ENCODE data around the gene GPR176. TPM values are rescaled to one million over a fixed set of nuclear protein-coding genes. Genes with fewer than 3 reads are reported as not detected.

Gene GPR176, protein sequence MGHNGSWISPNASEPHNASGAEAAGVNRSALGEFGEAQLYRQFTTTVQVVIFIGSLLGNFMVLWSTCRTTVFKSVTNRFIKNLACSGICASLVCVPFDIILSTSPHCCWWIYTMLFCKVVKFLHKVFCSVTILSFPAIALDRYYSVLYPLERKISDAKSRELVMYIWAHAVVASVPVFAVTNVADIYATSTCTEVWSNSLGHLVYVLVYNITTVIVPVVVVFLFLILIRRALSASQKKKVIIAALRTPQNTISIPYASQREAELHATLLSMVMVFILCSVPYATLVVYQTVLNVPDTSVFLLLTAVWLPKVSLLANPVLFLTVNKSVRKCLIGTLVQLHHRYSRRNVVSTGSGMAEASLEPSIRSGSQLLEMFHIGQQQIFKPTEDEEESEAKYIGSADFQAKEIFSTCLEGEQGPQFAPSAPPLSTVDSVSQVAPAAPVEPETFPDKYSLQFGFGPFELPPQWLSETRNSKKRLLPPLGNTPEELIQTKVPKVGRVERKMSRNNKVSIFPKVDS
- total RNA-seq: under 1 TPM; 0.07 to 0.14 TPM

DNA sequence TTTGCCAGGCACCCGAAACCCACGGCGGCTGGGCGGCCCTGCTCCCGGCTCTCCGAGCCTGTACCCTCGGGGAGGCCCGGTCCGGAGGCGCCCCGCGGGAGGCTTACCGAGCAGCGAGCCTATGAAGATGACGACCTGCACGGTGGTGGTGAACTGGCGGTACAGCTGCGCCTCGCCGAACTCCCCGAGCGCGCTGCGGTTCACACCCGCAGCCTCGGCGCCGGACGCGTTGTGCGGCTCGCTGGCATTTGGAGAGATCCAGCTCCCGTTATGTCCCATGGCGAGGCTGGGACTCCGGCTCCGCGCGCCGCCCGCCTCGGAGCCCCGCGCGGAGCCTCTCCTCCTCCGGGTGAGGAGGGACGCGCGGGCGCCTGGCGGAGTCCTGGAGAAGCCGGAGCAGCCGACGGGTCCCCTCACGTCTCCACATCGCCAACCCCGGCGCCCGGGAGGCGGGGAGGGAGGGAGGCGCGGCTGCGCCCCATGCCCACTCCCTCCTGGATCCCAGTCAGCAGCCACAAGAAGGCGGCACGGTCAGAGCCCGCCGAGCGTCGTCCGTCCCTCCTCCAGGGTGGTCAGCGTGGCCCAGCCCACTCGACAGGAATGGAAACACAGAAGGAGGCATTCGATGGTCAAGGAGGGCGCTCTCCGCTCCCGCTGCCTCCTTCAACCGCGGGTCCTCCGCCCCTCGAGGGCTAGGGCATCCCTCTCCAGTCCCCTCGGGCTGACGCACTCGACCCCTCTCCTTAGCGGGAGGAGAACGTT lies at the start of gene GPR176:
GPR176 (minus strand) TSS at position 519 of the 762 bp plus-strand sequence; CDS start at position 279, 240 bp downstream.
- peaks cover 14% of the 10 kb centered on the region in 2 donors for H3K4me1 Mint-ChIP-seq (ENCODE audit: low read depth in 2 of 2)
- peak; percentile 65 for DNase-seq (ENCODE audit: low spot score)
- peaks cover 15 to 20% of the 10 kb centered on the region in 2 donors for H3K27me3 Mint-ChIP-seq
- H3K36me3 Mint-ChIP-seq: peaks cover 7% of the 10 kb centered on the region
- peak within 1 kb of the TSS; percentile 90 for H3K4me3 Mint-ChIP-seq
- peak within 1 kb of the TSS in 1 of 2 donors; percentile 30 for H3K27ac Mint-ChIP-seq
- no peaks in the 10 kb centered on the region for H3K9me3 Mint-ChIP-seq
- peak; percentile 51 to 60 for ATAC-seq

DNA sequence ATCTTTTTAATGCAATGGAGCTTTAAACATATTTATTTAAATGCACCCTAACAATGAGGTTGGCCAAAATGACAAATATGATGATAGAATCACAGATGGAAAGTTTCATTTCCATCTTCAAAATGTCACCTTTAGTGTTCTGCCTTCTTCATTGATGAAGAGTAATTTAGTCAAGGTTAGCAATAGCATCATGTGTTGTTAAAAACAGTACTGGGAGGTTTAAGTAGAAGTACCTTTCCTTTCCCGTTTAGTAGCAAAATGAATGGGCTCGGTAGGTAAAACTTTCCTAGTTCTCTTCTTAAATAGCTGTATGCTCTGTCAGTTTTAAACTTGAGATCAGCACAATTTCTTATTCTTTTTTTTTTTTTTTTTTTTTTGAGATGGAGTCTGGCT lies 48.9 kb upstream of the GPR176 start:
- no peak for ATAC-seq
- peaks cover 0 to 4% of the 10 kb centered on the region in 2 donors for H3K4me1 Mint-ChIP-seq (ENCODE audit: low read depth in 2 of 2)
- H3K4me3 Mint-ChIP-seq: no peak overlapping the region
- no peaks in the 10 kb centered on the region for H3K27me3 Mint-ChIP-seq
- no peaks in the 10 kb centered on the region for H3K9me3 Mint-ChIP-seq
- H3K36me3 Mint-ChIP-seq: peaks cover 22% of the 10 kb centered on the region
- H3K27ac Mint-ChIP-seq: no peak overlapping the region
- no peak for DNase-seq (ENCODE audit: low spot score)

DNA sequence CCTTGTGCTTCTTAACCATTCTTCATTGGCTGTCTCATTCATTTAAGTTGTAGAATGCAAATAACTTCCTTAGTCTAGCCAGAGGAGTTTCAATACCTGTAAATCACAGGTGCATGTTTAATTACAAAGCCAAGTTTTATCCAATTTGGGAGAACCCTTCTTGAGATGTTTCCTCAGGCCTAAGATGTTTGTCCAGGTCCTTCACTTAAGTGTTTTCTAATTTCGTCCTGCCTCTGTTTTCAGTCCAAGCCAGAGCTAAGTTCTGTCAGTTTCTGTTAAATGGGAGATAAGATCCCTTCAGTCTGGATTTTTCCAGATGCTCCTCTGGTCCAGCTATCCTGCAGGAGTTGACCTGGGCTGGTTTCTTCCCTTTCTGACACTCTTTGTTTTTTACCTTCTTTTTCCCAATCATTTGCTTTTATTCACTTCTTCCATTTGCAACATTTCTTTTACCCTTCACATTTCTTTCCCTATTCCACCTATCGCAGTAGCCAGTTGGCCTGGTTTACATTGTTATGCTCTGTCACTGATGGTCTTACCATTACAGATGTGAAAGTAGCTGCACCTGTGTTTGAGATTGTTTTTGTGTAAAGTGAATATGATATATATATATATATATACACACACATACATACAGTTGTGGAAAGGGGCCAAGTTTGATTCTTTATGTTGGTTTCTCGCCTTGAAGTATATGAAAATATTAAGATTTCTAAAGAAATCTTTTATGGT lies 48.4 kb upstream of the GPR176 start:
- H3K27me3 Mint-ChIP-seq: no peaks in the 10 kb centered on the region
- H3K36me3 Mint-ChIP-seq: peaks cover 17% of the 10 kb centered on the region
- peaks cover 0 to 4% of the 10 kb centered on the region in 2 donors for H3K4me1 Mint-ChIP-seq (ENCODE audit: low read depth in 2 of 2)
- no peak overlapping the region for H3K4me3 Mint-ChIP-seq
- DNase-seq (ENCODE audit: low spot score) (no peak), ATAC-seq (no peak)
- H3K27ac Mint-ChIP-seq: no peak overlapping the region
- no peaks in the 10 kb centered on the region for H3K9me3 Mint-ChIP-seq

DNA sequence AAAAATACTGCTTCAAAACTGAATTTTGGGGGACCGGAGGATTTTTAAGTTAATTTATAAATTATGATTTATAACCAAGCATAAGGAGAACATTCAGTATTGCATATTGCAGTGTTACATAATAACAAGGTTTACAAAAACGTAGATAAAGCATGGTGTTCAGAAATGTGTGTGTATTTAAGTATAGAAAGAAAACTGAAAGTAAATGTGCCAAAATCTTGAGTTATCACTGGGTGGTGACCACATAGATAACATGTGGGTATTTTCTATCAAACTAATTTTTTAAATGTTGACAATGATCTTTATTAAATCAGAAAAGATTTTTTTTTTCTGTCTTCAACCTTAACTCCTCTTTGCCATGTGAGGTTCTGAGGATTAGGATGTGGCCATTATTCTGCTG lies 46.5 kb upstream of the GPR176 start:
- ATAC-seq (no peak), DNase-seq (ENCODE audit: low spot score) (no peak)
- peaks cover 25% of the 10 kb centered on the region for H3K36me3 Mint-ChIP-seq
- H3K27me3 Mint-ChIP-seq: no peaks in the 10 kb centered on the region
- H3K4me1 Mint-ChIP-seq (ENCODE audit: low read depth in 2 of 2): peaks cover 0 to 4% of the 10 kb centered on the region in 2 donors
- H3K4me3 Mint-ChIP-seq: no peak overlapping the region
- no peaks in the 10 kb centered on the region for H3K9me3 Mint-ChIP-seq
- H3K27ac Mint-ChIP-seq: peak overlapping the region in 1 of 2 donors; percentile 48

DNA sequence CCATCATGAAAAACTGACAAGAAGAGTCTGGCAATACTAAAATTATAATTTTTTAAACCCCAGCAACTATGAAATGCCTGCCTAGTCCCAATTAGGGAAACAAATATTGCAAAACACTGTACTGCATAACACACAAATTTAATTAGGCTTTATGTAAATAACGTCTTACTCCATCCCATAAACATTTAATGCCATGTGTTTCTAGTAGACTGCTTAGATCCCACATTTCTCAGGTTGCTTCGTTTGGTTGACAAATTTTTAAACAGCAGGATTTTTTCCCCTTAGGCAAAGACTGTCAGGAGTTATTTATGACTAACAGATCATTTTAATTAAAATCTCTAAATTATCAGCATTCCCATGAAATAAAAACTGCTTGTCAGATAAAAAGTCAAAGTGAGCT lies 43.7 kb upstream of the GPR176 start:
- H3K9me3 Mint-ChIP-seq: no peaks in the 10 kb centered on the region
- DNase-seq (ENCODE audit: low spot score): no peak
- no peak overlapping the region for H3K4me3 Mint-ChIP-seq
- H3K4me1 Mint-ChIP-seq (ENCODE audit: low read depth in 2 of 2): peaks cover 0 to 4% of the 10 kb centered on the region in 2 donors
- H3K36me3 Mint-ChIP-seq: peaks cover 24% of the 10 kb centered on the region
- no peak for ATAC-seq
- no peak overlapping the region for H3K27ac Mint-ChIP-seq
- no peaks in the 10 kb centered on the region for H3K27me3 Mint-ChIP-seq

DNA sequence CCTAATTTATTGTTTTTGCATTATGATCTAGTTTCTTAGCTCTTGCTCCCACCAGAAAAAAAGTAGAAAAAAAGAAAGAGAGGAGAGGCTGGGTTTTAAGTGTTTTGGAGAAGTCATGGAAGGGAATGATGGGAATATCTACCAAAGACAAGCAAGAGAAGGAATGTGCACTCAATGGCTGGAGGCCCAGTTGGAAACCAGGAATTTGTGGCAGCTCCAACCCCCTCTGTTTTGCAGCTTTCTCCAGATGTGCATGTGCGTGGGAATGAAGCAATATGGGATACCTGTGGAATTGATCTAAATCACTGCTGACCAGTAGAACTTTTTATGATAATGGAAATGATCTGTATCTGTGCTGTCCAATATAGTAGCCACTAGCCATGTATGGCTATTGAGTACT lies 41.0 kb upstream of the GPR176 start:
- no peak for DNase-seq (ENCODE audit: low spot score)
- Mint-ChIP-seq H3K27ac (no peak overlapping the region), H3K27me3 (no peaks in the 10 kb centered on the region)

DNA sequence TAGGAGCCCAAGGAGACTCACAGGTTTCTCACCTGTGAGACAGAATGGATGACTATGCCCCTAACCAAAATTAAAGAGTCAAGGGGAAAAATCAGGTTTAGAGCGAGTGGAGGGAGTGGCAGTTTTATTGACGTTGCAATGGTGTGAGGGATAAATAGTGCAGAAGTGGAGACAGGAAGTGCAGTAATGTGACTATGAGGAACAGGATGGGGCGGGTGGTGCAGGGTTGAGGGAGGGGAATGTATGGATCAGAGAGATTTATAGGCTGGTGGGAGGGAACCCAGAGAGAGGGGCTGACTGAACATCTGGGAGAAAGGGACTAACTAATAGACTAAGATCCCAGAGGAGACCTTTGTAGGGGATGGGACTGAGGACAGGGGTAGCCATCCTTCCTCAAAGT lies 40.3 kb upstream of the GPR176 start:
- ATAC-seq (no peak), DNase-seq (ENCODE audit: low spot score) (no peak)
- Mint-ChIP-seq H3K27ac (no peak overlapping the region), H3K4me3 (no peak overlapping the region), H3K4me1 (ENCODE audit: low read depth in 2 of 2) (no peaks in the 10 kb centered on the region), H3K36me3 (peaks cover 15% of the 10 kb centered on the region), H3K27me3 (no peaks in the 10 kb centered on the region), H3K9me3 (no peaks in the 10 kb centered on the region)

More for the DNA sequence above, 41.0 kb upstream of the GPR176 start:
- Mint-ChIP-seq H3K9me3 (no peaks in the 10 kb centered on the region), H3K4me1 (ENCODE audit: low read depth in 2 of 2) (peaks cover 0 to under 1% of the 10 kb centered on the region in 2 donors), H3K36me3 (peaks cover 15% of the 10 kb centered on the region), H3K4me3 (no peak overlapping the region)
- no peak for ATAC-seq

DNA sequence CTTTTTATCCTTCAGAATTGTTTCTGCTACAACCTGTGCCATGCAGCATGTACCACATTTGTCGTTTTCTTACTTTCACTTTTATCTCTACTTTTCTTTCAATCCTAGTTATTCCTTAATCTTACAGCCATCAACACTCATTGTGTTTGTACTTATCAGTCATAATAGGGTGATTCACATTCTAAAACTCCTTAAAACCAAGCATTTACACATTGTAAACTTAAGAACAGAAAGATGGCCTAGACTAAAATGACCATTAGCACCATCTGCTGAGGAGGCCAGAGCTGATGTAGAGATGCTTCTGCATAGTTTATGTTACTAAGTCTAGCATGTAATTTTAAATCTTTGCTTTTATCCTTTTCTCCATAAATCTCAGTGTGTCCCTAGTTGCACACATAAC lies 39.3 kb upstream of the GPR176 start:
- H3K4me3 Mint-ChIP-seq: no peak overlapping the region
- peaks cover 22% of the 10 kb centered on the region for H3K36me3 Mint-ChIP-seq
- DNase-seq (ENCODE audit: low spot score) (no peak), ATAC-seq (no peak)
- H3K4me1 Mint-ChIP-seq (ENCODE audit: low read depth in 2 of 2): no peaks in the 10 kb centered on the region
- no peaks in the 10 kb centered on the region for H3K27me3 Mint-ChIP-seq
- no peaks in the 10 kb centered on the region for H3K9me3 Mint-ChIP-seq
- no peak overlapping the region for H3K27ac Mint-ChIP-seq

DNA sequence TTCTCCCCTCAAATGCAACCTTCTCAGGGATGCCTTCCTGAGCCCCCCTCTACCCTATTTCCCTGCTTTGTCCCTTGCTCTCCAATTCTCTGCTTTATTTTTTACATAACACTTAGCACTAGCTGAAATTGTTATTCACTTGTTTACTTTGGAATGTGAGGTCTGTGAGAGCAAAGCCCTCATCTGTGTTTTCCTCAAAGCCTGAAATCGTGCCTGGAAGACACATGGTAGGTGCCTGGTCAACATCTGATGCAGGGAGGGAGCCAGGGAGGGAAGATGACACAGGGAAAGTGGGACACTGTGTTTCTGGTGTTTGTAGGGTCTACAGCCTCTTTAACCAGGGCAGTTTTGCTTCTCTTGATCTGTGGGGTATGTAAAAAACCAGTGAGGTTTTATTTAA lies 37.4 kb upstream of the GPR176 start:
- no peaks in the 10 kb centered on the region for H3K4me1 Mint-ChIP-seq (ENCODE audit: low read depth in 2 of 2)
- H3K9me3 Mint-ChIP-seq: no peaks in the 10 kb centered on the region

DNA sequence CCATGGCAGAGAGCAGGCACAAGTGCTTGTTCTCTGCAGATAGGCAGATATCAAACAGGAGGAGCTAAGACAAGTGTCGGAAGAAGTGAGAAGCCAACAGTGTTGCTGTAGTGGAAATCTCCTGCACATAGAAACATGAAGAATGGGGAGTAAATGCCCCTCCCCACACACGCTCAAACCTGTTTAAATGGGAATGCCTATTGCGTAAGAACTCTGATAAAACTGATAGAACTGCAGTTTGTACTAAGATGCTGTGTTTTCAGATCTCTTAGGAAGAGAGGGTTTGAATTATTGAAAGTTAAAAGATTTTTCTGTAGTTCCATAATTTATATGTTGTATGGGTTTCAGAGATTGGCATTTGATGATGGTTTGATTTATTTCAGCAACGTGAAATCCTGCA lies 33.5 kb upstream of the GPR176 start:
- H3K9me3 Mint-ChIP-seq: no peaks in the 10 kb centered on the region
- H3K4me3 Mint-ChIP-seq: no peak overlapping the region
- no peak for DNase-seq (ENCODE audit: low spot score)
- peaks cover 0 to 5% of the 10 kb centered on the region in 2 donors for H3K4me1 Mint-ChIP-seq (ENCODE audit: low read depth in 2 of 2)
- peaks cover 24% of the 10 kb centered on the region for H3K36me3 Mint-ChIP-seq
- no peak overlapping the region for H3K27ac Mint-ChIP-seq
- H3K27me3 Mint-ChIP-seq: no peaks in the 10 kb centered on the region
- no peak for ATAC-seq

More for the DNA sequence above, 37.4 kb upstream of the GPR176 start:
- Mint-ChIP-seq H3K4me3 (no peak overlapping the region), H3K36me3 (peaks cover 22% of the 10 kb centered on the region), H3K27me3 (no peaks in the 10 kb centered on the region), H3K27ac (no peak overlapping the region)
- no peak for ATAC-seq
- DNase-seq (ENCODE audit: low spot score): no peak

DNA sequence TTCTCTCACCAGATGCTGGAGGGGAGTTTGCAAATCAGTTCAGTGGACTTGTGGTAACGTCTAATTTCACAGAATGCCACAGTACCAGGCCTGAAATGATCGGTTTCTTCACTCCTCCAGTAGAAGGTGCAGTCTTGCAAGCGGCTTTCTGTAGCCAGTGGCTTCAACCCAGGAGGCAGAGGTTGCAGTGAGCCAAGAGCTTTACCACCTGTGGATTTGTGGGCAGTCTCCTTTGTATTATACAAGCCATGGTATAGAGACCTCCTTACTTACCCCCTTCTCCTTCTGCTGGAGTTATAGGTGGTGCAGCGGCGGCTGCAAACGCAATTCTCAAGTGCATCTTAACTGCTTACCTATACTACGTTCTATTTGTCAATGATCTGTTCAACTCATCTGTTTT lies 31.5 kb upstream of the GPR176 start:
- peaks cover 17% of the 10 kb centered on the region for H3K36me3 Mint-ChIP-seq
- H3K4me3 Mint-ChIP-seq: no peak overlapping the region
- H3K27ac Mint-ChIP-seq: no peak overlapping the region
- no peaks in the 10 kb centered on the region for H3K9me3 Mint-ChIP-seq
- no peak for DNase-seq (ENCODE audit: low spot score)
- no peak for ATAC-seq
- H3K27me3 Mint-ChIP-seq: no peaks in the 10 kb centered on the region
- peaks cover 0 to 10% of the 10 kb centered on the region in 2 donors for H3K4me1 Mint-ChIP-seq (ENCODE audit: low read depth in 2 of 2)

DNA sequence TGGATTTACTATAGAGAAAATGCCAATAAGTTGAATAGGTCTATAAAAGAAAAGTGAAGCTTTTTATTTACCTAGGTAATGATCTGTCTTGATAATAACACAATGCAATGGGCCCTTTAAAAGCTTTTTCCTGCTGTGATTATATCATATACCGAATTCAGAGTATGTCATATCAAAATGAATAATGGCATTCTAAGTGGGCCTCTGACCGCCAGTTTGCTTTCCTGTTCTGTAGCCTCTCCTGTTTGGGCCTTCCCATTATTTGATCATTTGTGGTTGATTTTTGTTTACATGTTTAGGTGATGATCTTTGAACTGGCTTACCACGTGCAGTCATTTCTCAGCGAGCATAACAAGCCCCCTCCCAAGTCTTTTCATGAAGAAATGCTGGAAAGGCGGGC lies 28.8 kb upstream of the GPR176 start:
- DNase-seq (ENCODE audit: low spot score) (no peak), ATAC-seq (no peak)
- H3K9me3 Mint-ChIP-seq: no peaks in the 10 kb centered on the region
- no peaks in the 10 kb centered on the region for H3K27me3 Mint-ChIP-seq
- H3K27ac Mint-ChIP-seq: peak overlapping the region in 1 of 2 donors; percentile 58
- H3K4me3 Mint-ChIP-seq: no peak overlapping the region
- H3K4me1 Mint-ChIP-seq (ENCODE audit: low read depth in 2 of 2): peaks cover 0 to 10% of the 10 kb centered on the region in 2 donors
- peaks cover 32% of the 10 kb centered on the region for H3K36me3 Mint-ChIP-seq

DNA sequence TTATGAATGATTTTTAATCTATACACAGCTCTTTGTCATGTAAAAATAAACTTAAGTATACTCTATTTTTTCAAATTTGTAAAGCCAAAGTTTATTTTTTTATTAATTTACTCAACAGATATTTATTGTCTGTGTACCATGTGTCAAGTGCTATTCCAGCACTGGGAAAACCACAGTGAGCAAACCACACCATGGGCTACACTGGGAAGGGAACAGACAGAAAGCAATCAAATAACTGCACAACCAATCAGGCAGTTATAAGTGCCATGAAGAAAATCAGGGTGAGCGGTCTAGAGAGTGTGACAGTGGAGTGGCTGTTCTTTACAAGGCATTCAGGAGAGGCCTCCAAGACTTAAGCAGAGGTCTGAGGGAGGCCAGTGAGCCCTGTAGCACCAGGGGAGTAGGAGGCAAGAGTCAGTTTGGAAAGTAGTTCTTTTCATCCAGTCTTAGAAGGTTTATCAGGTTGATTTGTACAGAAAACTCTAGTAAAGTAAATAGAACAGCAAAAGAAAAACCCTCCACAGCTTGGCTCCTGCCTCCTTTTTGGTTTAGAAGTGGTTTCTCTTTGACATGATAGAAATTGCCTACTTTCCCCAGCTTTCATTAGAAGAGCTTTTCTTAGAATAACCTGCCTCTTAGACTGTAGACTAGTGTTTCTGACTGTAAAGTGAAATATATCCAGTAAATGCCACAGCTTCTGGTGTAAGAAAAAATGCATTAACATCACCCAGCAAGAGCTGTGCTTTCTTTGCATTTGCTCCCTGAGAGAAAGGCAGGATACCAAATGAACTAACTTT lies 27.5 kb upstream of the GPR176 start:
- Mint-ChIP-seq H3K4me1 (ENCODE audit: low read depth in 2 of 2) (peaks cover 0 to 13% of the 10 kb centered on the region in 2 donors), H3K27me3 (no peaks in the 10 kb centered on the region), H3K4me3 (peak overlapping the region; percentile 47), H3K27ac (peak overlapping the region; percentile 18 to 58), H3K36me3 (peaks cover 32% of the 10 kb centered on the region), H3K9me3 (no peaks in the 10 kb centered on the region)
- no peak for DNase-seq (ENCODE audit: low spot score)
- ATAC-seq: peak in 1 of 2 donors; percentile 68

Data from natural killer cell treated with Interleukin-12 subunit alpha and Interleukin-12 subunit beta and Interleukin-15 and Interleukin-18, amount 100 ng/mL, for 72 hours (primary cell).